PC-3 (cell line): ENCODE measurements around the gene ATP5F1E. TPM values are rescaled to one million over a fixed set of nuclear protein-coding genes. Genes with fewer than 3 reads are reported as not detected.

Source experiments
- ATAC-seq: fragments of 200-7000 bp; cut with Tn5 transposase; 2 replicates; pipeline ENCODE4 v1.9.1; 2020; ENCODE audit warnings: mild to moderate bottlenecking, moderate library complexity
- BruUV-seq: library from RNA; stranded (reverse); fragments of 400-500 nt; replicated peaks from 2 replicates; lab custom pipeline; 2021; lab: Mats Ljungman, UMichigan
- CTCF ChIA-PET: fragments of 300-600 bp; sonication (Branson Sonifier 250); formaldehyde crosslinking; loops from one replicate; lab custom pipeline; 2022; ENCODE audit warnings: antibody characterized with exemption; lab: Charles Lee
- POLR2A ChIA-PET: fragments of 300-600 bp; sonication (Branson Sonifier 250); formaldehyde crosslinking; loops from one replicate; lab custom pipeline; 2022; ENCODE audit warnings: antibody characterized with exemption; ENCODE audit not compliant: unreplicated experiment; lab: Charles Lee
- DNase-seq: peaks from one replicate; pipeline ENCODE4 v3.0.0-alpha.2; 2015
- H2AFZ ChIP-seq: fragments of 300-600 bp; sonication (generic); 2 replicates; pipeline ENCODE4 v1.6.0; 2016; ENCODE audit warnings: antibody characterized with exemption, low read length
- H3F3A ChIP-seq: fragments of 300-600 bp; sonication (generic); one replicate; pipeline ENCODE4 v1.6.0; 2017; ENCODE audit warnings: antibody characterized with exemption, low read length, control low read depth, mild to moderate bottlenecking; ENCODE audit not compliant: unreplicated experiment
- H3K27ac ChIP-seq: fragments of 300-600 bp; sonication (generic); 2 replicates; pipeline ENCODE4 v1.5.1; 2016; ENCODE audit warnings: mild to moderate bottlenecking, low read length
- H3K27me3 ChIP-seq: fragments of 300-600 bp; sonication (generic); 2 replicates; pipeline ENCODE4 v1.6.1; 2016; ENCODE audit warnings: low read length, mixed read lengths
- H3K36me3 ChIP-seq: fragments of 300-600 bp; sonication (generic); 2 replicates; pipeline ENCODE4 v1.6.1; 2016; ENCODE audit warnings: low read depth, mixed run types, low read length, mixed read lengths
- H3K4me1 ChIP-seq: fragments of 300-600 bp; sonication (generic); 2 replicates; pipeline ENCODE4 v1.5.1; 2016; ENCODE audit warnings: low read length; ENCODE audit not compliant: insufficient read depth
- H3K4me2 ChIP-seq: fragments of 300-600 bp; sonication (generic); 2 replicates; pipeline ENCODE4 v1.6.0; 2016; ENCODE audit warnings: low read length
- H3K4me3 ChIP-seq: fragments of 300-600 bp; sonication (generic); 2 replicates; pipeline ENCODE4 v1.5.1; 2016; ENCODE audit warnings: mild to moderate bottlenecking, low read length, mixed read lengths
- H3K79me2 ChIP-seq: fragments of 300-600 bp; sonication (generic); 2 replicates; pipeline ENCODE4 v1.6.1; 2017; ENCODE audit warnings: low read length, mixed read lengths
- H3K9ac ChIP-seq: fragments of 300-600 bp; sonication (generic); 2 replicates; pipeline ENCODE4 v1.6.0; 2016; ENCODE audit warnings: mild to moderate bottlenecking, low read length
- H3K9me2 ChIP-seq: fragments of 300-600 bp; sonication (generic); replicated peaks from 2 replicates; pipeline ENCODE4 v1.6.1; 2016; ENCODE audit warnings: mixed run types, low read length, mixed read lengths
- H3K9me3 ChIP-seq: fragments of 300-600 bp; sonication (generic); 2 replicates; pipeline ENCODE4 v1.6.1; 2016; ENCODE audit warnings: low read length, mixed read lengths
- H4K20me1 ChIP-seq: fragments of 300-600 bp; sonication (generic); 2 replicates; pipeline ENCODE4 v1.6.1; 2016; ENCODE audit warnings: low read length, mixed read lengths
- EZH2 ChIP-seq: fragments of 300-600 bp; sonication (generic); IDR thresholded peaks from one replicate; pipeline ENCODE4 v1.6.1; 2017; ENCODE audit warnings: antibody characterized with exemption, mild to moderate bottlenecking, low read length; ENCODE audit not compliant: unreplicated experiment
- EZH2phosphoT487 ChIP-seq: fragments of 300-600 bp; sonication (generic); IDR thresholded peaks from 2 replicates; pipeline ENCODE4 v1.6.1; 2018; ENCODE audit warnings: mild to moderate bottlenecking, antibody characterized with exemption, low read length, borderline replicate concordance
- intact Hi-C: fragments of 100-400 bp; cut with micrococcal nuclease; formaldehyde crosslinking; loops from 2 replicates; pipeline ENCODE4 v1.9.0; 2023
- total RNA-seq: library from RNA; depleted of rRNA; stranded (reverse); fragments of >200 nt; gene quantifications from 2 replicates; pipeline ENCODE4 v1.2.3, GENCODE V29; 2014
- TF ChIP-seq, protein P1 (sequence below): fragments of 300-600 bp; sonication (generic); conservative IDR thresholded peaks from 2 replicates; pipeline ENCODE4 v1.5.1; 2017; ENCODE audit warnings: antibody characterized with exemption, low read depth, mild to moderate bottlenecking, low read length

ATP5F1E gene
- total RNA-seq, 1 experiment from 2014 or later, result 58.5 TPM

GRCh38 chr20:59033616-59034165, 1.6 kb upstream of the ATP5F1E start:
- intact Hi-C loops, result loop anchor here (5.0 kb wide), 2 partner anchors 41 to 141 kb away; no protein-coding TSS in a partner anchor
- Histone ChIP-seq H2AFZ (no peak overlapping the region), H3K9me3 (no peaks in the 10 kb centered on the region), H3K79me2 (peaks cover 82% of the 10 kb centered on the region), H4K20me1 (peaks cover 28% of the 10 kb centered on the region), H3F3A (no peaks in the 10 kb centered on the region), H3K27me3 (no peaks in the 10 kb centered on the region), H3K4me1 (peaks cover 40% of the 10 kb centered on the region), H3K9me2 (no peaks in the 10 kb centered on the region), H3K4me2 (peak overlapping the region; percentile 86), H3K9ac (no peak overlapping the region), H3K36me3 (peaks cover 64% of the 10 kb centered on the region), H3K27ac (no peak overlapping the region), H3K4me3 (peak overlapping the region; percentile 77; the same call in 1 of the 2 replicates)
- ChIA-PET POLR2A (no interaction called here), CTCF (no interaction called here)
- DNase-seq (no peak), ATAC-seq (no peak)
- no TSS peak for BruUV-seq
- TF ChIP-seq, protein P1, sequence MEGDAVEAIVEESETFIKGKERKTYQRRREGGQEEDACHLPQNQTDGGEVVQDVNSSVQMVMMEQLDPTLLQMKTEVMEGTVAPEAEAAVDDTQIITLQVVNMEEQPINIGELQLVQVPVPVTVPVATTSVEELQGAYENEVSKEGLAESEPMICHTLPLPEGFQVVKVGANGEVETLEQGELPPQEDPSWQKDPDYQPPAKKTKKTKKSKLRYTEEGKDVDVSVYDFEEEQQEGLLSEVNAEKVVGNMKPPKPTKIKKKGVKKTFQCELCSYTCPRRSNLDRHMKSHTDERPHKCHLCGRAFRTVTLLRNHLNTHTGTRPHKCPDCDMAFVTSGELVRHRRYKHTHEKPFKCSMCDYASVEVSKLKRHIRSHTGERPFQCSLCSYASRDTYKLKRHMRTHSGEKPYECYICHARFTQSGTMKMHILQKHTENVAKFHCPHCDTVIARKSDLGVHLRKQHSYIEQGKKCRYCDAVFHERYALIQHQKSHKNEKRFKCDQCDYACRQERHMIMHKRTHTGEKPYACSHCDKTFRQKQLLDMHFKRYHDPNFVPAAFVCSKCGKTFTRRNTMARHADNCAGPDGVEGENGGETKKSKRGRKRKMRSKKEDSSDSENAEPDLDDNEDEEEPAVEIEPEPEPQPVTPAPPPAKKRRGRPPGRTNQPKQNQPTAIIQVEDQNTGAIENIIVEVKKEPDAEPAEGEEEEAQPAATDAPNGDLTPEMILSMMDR, result no peak
- TF ChIP-seq EZH2phosphoT487 (no peak), EZH2 (no peak)

DNA sequence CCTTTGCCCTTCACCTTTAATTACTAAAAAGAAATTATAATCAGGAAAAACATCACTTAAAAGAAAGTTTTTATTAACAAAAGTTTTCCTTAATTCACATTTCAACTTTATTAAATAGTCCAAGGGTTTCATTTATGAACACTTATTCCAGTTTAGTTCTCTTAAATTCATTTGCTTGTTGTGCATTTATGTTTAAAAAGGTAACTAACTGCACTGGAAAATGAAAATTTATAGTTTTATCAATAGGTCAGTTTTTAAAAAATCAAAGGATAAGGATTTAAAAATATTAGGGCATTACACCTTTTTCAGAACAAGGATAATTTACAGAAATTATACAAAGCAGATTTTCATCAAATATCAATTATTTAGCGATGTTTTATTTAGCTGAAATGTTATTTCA, 958 bp upstream of the ATP5F1E start:
- no peak for TF ChIP-seq EZH2
- no peak for TF ChIP-seq EZH2phosphoT487
- TF ChIP-seq, protein P1, result no peak
- H3F3A ChIP-seq, result no peaks in the 10 kb centered on the region
- intact Hi-C loops, result loop anchor here (5.0 kb wide), 2 partner anchors 41 to 141 kb away; no protein-coding TSS in a partner anchor
- H3K4me2 ChIP-seq, result peak overlapping the region; percentile 86
- H3K9ac ChIP-seq, result peak overlapping the region; percentile 95
- no TSS peak for BruUV-seq
- peak overlapping the region; percentile 77 for H3K4me3 ChIP-seq
- H3K27me3 ChIP-seq, result no peaks in the 10 kb centered on the region
- ChIA-PET POLR2A (no interaction called here), CTCF (no interaction called here)
- H3K9me2 ChIP-seq, result no peaks in the 10 kb centered on the region
- H3K79me2 ChIP-seq, result peaks cover 82% of the 10 kb centered on the region
- peaks cover 30% of the 10 kb centered on the region for H4K20me1 ChIP-seq
- peaks cover 65% of the 10 kb centered on the region for H3K36me3 ChIP-seq
- peak overlapping the region; percentile 68 for H3K27ac ChIP-seq
- peaks cover 46% of the 10 kb centered on the region for H3K4me1 ChIP-seq
- H2AFZ ChIP-seq, result peak overlapping the region; percentile 78; the same call in 1 of the 2 replicates
- H3K9me3 ChIP-seq, result no peaks in the 10 kb centered on the region
- ATAC-seq (no peak), DNase-seq (no peak)

GRCh38 chr20:59032713-59033059, 551 bp upstream of the ATP5F1E start:
- Histone ChIP-seq H3K36me3 (peaks cover 65% of the 10 kb centered on the region), H3F3A (no peaks in the 10 kb centered on the region), H3K27me3 (no peaks in the 10 kb centered on the region), H3K9me2 (no peaks in the 10 kb centered on the region), H3K9me3 (no peaks in the 10 kb centered on the region), H3K4me3 (peak overlapping the region; percentile 77), H4K20me1 (peaks cover 34% of the 10 kb centered on the region), H3K27ac (peak overlapping the region; percentile 68), H3K79me2 (peaks cover 82% of the 10 kb centered on the region), H3K4me1 (peaks cover 50% of the 10 kb centered on the region), H3K4me2 (peak overlapping the region; percentile 86), H2AFZ (peak overlapping the region; percentile 78), H3K9ac (peak overlapping the region; percentile 95)
- POLR2A ChIA-PET, result interaction anchor here (0.6 to 1.0 kb wide), 5 partner anchors 10 to 1340 kb away, joined by 3 to 16 read pairs (median 5); partner anchors contain the start of gene PRELID3B
- intact Hi-C loops, result loop anchor here (1.0 to 5.0 kb wide), 3 partner anchors 10 to 140 kb away; partner anchors contain the start of gene PRELID3B
- ATAC-seq (peak; percentile 52), DNase-seq (peak; percentile 66)
- BruUV-seq, result TSS peak; percentile 95
- no peak for TF ChIP-seq EZH2
- no peak for TF ChIP-seq EZH2phosphoT487
- TF ChIP-seq, protein P1, result 0 out of 2 replicates have a peak, but pooled peaks have one; percentile 15
- CTCF ChIA-PET, result interaction anchor here (0.6 to 0.7 kb wide), 3 partner anchors 15 to 189 kb away, joined by 3 to 11 read pairs (median 3); no protein-coding TSS in a partner anchor
